Stomach (tissue), 4 donors: ENCODE results near the gene KTN1.

Experiments
- EP300 ChIP-seq: sonication (generic); formaldehyde crosslinking; IDR thresholded peaks from one replicate; pipeline ENCODE4 v1.6.1; 2017; ENCODE audit warnings: antibody characterized with exemption
- POLR2A ChIP-seq, 4 donors: fragments of 450-650 bp; IDR thresholded peaks; one replicate each; pipeline ENCODE4 v1.6.1; 2016; ENCODE audit warnings: antibody characterized with exemption in 4 of 4, control low read depth in 2 of 4, mild to moderate bottlenecking in 1 of 4, moderate library complexity in 1 of 4
- POLR2AphosphoS5 ChIP-seq, 3 donors: sonication (generic); formaldehyde crosslinking; IDR thresholded peaks; one replicate each; pipeline ENCODE4 v1.6.1; 2016; ENCODE audit warnings: antibody characterized with exemption in 3 of 3
- TF ChIP-seq, protein P1 (sequence below), 7 experiments: fragments of 450-650 bp in 4 of 7; fragments of 200-600 bp in 3 of 7; sonication (generic) in 3 of 7; IDR thresholded peaks; one replicate each; pipeline ENCODE4 v1.5.1; 2016 to 2019; ENCODE audit warnings: antibody characterized with exemption in 7 of 7, control low read depth in 2 of 7, mild to moderate bottlenecking in 1 of 7

DNA sequence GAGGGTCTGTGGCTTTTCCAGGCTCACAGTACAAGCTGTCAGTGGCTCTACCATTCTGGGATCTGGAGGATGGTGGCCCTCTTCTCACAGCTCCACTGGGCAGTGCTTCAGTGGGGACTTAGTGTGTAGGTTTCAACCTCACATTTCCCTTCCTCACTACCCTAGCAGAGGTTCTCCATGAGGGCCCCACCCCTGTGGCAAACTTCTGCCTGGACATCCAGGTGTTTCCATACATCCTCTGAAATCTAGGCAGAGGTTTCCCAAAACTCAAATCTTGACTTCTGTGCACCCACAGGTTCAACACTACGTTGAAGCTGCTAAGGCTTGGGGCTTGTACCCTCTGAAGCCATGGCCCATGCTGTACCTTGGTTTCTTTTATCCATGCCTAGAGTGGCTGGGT is 40.3 kb downstream of the KTN1 start:
- TF ChIP-seq POLR2A (IDR thresholded peaks at IDR 0.05) (no peak), POLR2AphosphoS5 (IDR thresholded peaks at IDR 0.05) (no peak), EP300 (no peak)
- TF ChIP-seq, protein P1, sequence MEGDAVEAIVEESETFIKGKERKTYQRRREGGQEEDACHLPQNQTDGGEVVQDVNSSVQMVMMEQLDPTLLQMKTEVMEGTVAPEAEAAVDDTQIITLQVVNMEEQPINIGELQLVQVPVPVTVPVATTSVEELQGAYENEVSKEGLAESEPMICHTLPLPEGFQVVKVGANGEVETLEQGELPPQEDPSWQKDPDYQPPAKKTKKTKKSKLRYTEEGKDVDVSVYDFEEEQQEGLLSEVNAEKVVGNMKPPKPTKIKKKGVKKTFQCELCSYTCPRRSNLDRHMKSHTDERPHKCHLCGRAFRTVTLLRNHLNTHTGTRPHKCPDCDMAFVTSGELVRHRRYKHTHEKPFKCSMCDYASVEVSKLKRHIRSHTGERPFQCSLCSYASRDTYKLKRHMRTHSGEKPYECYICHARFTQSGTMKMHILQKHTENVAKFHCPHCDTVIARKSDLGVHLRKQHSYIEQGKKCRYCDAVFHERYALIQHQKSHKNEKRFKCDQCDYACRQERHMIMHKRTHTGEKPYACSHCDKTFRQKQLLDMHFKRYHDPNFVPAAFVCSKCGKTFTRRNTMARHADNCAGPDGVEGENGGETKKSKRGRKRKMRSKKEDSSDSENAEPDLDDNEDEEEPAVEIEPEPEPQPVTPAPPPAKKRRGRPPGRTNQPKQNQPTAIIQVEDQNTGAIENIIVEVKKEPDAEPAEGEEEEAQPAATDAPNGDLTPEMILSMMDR (IDR thresholded peaks at IDR 0.05): no peak
